ENCODE data around the gene C1orf50.

DNA sequence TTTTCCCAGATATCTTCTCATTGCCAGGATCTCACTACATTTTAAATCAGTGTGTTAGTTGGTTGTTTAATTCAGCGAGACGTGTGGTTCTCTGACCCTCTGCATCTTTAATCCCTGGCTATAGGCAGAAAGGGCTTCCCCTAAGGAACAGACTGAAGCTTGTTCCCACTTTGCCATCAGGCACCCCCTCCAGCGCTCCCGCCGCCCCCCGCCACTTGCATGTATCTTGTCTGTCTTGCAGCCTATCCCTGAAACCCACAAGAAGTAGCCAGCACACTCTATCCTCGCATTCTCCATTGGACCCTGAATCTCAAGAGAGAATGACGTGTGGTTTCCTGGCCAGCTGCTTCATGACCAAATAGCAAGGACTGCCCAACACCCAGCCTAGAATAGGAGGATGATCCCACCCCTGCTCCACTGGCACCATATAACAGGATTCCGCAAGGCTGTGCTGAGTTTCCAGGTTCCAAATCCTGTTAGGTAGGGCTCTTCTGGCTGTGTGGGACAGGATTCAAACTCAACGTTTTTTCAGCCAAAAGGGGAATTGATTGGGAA, 34.8 kb upstream of the C1orf50 start:
- TF ChIP-seq, protein P1, sequence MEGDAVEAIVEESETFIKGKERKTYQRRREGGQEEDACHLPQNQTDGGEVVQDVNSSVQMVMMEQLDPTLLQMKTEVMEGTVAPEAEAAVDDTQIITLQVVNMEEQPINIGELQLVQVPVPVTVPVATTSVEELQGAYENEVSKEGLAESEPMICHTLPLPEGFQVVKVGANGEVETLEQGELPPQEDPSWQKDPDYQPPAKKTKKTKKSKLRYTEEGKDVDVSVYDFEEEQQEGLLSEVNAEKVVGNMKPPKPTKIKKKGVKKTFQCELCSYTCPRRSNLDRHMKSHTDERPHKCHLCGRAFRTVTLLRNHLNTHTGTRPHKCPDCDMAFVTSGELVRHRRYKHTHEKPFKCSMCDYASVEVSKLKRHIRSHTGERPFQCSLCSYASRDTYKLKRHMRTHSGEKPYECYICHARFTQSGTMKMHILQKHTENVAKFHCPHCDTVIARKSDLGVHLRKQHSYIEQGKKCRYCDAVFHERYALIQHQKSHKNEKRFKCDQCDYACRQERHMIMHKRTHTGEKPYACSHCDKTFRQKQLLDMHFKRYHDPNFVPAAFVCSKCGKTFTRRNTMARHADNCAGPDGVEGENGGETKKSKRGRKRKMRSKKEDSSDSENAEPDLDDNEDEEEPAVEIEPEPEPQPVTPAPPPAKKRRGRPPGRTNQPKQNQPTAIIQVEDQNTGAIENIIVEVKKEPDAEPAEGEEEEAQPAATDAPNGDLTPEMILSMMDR (IDR thresholded peaks at IDR 0.05): no peak
- TF ChIP-seq POLR2A (IDR thresholded peaks at IDR 0.05): no peak

Data from body of pancreas (tissue), 4 donors.